Tibial nerve (tissue), 4 donors: Measurements from ENCODE around the gene ZNF844.
"Not testable (repeated sequence)": the region's sequence is repeated elsewhere in the genome, so short reads cannot be mapped to it uniquely, and the experiment has no call there.

Experiments used
- EP300 ChIP-seq, 2 donors: sonication (generic); formaldehyde crosslinking; IDR thresholded peaks; one replicate each; pipeline ENCODE4 v1.6.1; 2017; ENCODE audit warnings: antibody characterized with exemption in 2 of 2, mild to moderate bottlenecking in 1 of 2
- POLR2A ChIP-seq, 2 donors: fragments of 450-650 bp; IDR thresholded peaks; one replicate each; pipeline ENCODE4 v1.6.1; 2017; ENCODE audit warnings: antibody characterized with exemption in 2 of 2, mild to moderate bottlenecking in 2 of 2, moderate library complexity in 2 of 2
- TF ChIP-seq, protein P1 (sequence below), 5 experiments: fragments of 200-600 bp in 3 of 5; fragments of 450-650 bp in 2 of 5; sonication (generic) in 3 of 5; IDR thresholded peaks; one replicate each; pipeline ENCODE4 v1.5.1; 2016 to 2019; ENCODE audit warnings: antibody characterized with exemption in 5 of 5, mild to moderate bottlenecking in 3 of 5, moderate library complexity in 2 of 5

DNA sequence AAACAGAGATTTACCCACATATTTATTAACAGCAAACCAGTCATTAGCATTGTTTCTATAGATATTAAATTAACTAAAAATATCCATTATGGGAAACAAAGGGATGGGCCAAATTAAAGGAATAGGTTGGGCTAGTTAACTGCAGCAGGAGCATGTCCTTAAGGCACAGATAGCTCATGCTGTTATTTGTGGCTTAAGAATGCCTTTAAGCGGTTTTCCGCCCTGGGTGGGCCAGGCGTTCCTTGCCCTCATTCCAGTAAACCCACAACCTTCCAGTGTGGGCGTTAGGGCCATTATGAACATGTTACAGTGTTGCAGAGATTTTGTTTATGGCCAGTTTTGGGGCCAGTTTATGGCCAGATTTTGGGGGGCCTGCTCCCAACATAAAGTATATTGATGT, 39.4 kb downstream of the ZNF844 start:
- TF ChIP-seq, protein P1, sequence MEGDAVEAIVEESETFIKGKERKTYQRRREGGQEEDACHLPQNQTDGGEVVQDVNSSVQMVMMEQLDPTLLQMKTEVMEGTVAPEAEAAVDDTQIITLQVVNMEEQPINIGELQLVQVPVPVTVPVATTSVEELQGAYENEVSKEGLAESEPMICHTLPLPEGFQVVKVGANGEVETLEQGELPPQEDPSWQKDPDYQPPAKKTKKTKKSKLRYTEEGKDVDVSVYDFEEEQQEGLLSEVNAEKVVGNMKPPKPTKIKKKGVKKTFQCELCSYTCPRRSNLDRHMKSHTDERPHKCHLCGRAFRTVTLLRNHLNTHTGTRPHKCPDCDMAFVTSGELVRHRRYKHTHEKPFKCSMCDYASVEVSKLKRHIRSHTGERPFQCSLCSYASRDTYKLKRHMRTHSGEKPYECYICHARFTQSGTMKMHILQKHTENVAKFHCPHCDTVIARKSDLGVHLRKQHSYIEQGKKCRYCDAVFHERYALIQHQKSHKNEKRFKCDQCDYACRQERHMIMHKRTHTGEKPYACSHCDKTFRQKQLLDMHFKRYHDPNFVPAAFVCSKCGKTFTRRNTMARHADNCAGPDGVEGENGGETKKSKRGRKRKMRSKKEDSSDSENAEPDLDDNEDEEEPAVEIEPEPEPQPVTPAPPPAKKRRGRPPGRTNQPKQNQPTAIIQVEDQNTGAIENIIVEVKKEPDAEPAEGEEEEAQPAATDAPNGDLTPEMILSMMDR (IDR thresholded peaks at IDR 0.05) = not testable (repeated sequence)
- TF ChIP-seq POLR2A, EP300 (IDR thresholded peaks at IDR 0.05): not testable (repeated sequence)
